Ascending aorta (tissue), 2 donors: Measurements from ENCODE around the gene HES3. TPM values are rescaled to one million over a fixed set of nuclear protein-coding genes. Genes with fewer than 3 reads are reported as not detected.
A peak's percentile ranks its signal among the peaks of the same experiment; 100 is the strongest.

Experiments used
- DNase-seq, 2 donors: peaks; one replicate each; pipeline ENCODE4 v3.0.0-alpha.2; 2019; ENCODE audit warnings: low spot score in 2 of 2
- H3K27ac ChIP-seq, 2 donors: fragments of 200-600 bp; sonication (generic); one replicate each; pipeline ENCODE4 v1.5.1; 2016 to 2017; ENCODE audit warnings: mild to moderate bottlenecking in 1 of 2
- H3K27me3 ChIP-seq: fragments of 200-600 bp; sonication (generic); one replicate; pipeline ENCODE4 v1.5.1; 2017
- H3K36me3 ChIP-seq, 2 donors: fragments of 200-600 bp; sonication (generic); one replicate each; pipeline ENCODE4 v1.5.1; 2016
- H3K4me1 ChIP-seq, 2 donors: fragments of 200-600 bp; sonication (generic); one replicate each; pipeline ENCODE4 v1.5.1; 2016 to 2017; ENCODE audit warnings: mild to moderate bottlenecking in 1 of 2
- H3K4me3 ChIP-seq, 2 donors: fragments of 200-600 bp; sonication (generic); one replicate each; pipeline ENCODE4 v1.5.1; 2016 to 2017; ENCODE audit warnings: mild to moderate bottlenecking in 1 of 2
- H3K9me3 ChIP-seq, 2 donors: fragments of 200-600 bp; sonication (generic); one replicate each; pipeline ENCODE4 v1.5.1; 2016
- intact Hi-C: fragments of 100-400 bp; cut with DNase I; formaldehyde crosslinking; loops from one replicate; pipeline ENCODE4 v1.15.1; 2023
- total RNA-seq: library from RNA; depleted of rRNA; stranded (reverse); fragments of >200 nt; gene quantifications from one replicate; pipeline ENCODE4 v1.1.0, GENCODE V29; 2016
- TF ChIP-seq, protein P1 (sequence below), 3 experiments: fragments of 200-600 bp in 2 of 3; fragments of 450-650 bp in 1 of 3; sonication (generic) in 2 of 3; IDR thresholded peaks; one replicate each; pipeline ENCODE4 v1.5.1; 2016 to 2019; ENCODE audit warnings: antibody characterized with exemption in 3 of 3, mild to moderate bottlenecking in 1 of 3, moderate library complexity in 1 of 3

The HES3 gene
- total RNA-seq, 1 donor from 2014 or later = not detected

DNA sequence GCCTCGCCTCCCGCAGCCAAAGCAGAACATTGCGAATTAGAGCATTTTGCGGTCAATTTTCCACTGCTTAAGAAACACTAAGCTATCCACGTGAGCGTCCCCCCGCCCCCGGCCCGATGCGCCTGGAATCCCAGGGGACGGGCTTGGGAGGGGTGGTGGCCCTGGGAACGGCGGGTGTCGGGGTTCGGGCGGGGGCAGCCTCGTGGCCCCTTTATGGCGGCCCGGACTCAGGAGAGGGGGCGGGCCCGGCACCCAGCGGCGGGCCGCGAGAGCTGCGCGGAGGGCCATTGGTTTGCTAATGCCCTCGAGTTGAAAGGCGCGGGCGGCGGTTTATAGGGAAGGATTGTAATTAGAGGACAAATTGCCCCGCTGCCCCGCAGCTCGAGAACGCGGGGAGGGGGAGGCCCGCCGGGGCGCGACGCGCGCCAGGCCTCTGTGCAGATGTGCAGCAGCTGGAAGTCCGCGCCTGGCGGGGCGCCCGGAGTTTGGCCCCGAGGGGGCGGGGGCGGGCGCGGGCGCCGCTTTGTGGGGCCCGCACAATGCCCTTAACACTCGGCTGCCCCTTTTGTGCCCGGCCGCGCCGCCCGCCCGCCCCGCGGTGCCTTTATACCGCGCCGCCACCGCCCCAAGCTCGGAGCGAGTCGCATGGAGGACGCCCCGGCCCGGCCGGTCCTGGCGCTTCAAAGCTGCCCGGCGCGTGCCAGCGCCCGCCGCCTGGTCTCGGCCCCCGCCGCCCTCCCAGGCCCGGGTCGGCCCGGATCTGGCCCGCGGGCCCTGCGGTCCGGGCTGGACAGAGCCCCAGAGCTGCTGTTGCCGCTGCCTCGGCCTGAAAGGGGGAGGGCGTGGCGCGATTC is 1.9 kb upstream of the HES3 start:
- Histone ChIP-seq H3K9me3 (no peaks in the 10 kb centered on the region), H3K27me3 (peaks cover 45% of the 10 kb centered on the region), H3K27ac (no peak overlapping the region), H3K36me3 (no peaks in the 10 kb centered on the region), H3K4me1 (peaks cover 2 to 12% of the 10 kb centered on the region in 2 donors), H3K4me3 (peak overlapping the region in 1 of 2 donors; percentile 27)
- DNase-seq = no peak
- TF ChIP-seq, protein P1, sequence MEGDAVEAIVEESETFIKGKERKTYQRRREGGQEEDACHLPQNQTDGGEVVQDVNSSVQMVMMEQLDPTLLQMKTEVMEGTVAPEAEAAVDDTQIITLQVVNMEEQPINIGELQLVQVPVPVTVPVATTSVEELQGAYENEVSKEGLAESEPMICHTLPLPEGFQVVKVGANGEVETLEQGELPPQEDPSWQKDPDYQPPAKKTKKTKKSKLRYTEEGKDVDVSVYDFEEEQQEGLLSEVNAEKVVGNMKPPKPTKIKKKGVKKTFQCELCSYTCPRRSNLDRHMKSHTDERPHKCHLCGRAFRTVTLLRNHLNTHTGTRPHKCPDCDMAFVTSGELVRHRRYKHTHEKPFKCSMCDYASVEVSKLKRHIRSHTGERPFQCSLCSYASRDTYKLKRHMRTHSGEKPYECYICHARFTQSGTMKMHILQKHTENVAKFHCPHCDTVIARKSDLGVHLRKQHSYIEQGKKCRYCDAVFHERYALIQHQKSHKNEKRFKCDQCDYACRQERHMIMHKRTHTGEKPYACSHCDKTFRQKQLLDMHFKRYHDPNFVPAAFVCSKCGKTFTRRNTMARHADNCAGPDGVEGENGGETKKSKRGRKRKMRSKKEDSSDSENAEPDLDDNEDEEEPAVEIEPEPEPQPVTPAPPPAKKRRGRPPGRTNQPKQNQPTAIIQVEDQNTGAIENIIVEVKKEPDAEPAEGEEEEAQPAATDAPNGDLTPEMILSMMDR (IDR thresholded peaks at IDR 0.05) = no peak
- intact Hi-C loops = no loop called here

DNA sequence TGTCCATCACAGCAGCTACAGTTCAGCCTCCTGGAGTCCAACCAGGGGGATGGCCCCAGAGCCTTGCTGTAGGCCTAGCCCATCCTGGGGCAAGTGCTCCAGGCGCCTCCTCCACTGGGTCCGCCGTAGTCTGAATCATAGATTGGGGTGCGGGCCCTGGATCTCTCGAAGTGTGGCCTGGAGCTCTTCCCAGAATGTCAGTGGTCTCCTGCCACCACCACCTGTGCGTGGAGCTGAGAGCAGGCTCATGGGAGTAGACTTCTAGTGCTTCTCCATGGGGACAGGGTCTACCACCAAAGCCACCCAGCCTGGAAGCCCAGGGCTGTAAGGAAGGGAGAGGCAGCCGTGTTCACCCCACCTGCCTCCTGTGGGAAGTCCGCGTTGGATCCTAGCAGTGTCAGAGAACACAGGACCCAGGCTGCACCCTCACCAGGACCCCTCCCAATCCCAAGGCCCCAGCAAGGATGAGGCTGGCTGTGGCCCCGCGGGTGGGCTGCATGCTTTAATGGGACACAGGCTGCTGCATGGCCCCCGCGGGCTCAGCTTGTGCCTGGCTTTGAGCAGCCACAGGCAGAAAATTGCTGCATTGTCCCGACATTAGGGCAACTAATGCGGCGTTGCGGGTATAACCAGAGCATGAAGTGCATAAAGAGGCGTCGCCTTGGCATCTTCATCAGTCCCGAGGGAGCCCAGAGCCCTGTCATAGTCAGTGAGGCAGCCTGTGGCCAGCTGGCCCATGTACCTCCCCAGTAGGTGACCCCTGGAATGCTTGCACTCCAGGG is 735 bp upstream of the HES3 start:
- Histone ChIP-seq H3K27me3 (peaks cover 45% of the 10 kb centered on the region), H3K9me3 (no peaks in the 10 kb centered on the region), H3K4me3 (no peak overlapping the region), H3K4me1 (peaks cover 2 to 12% of the 10 kb centered on the region in 2 donors), H3K27ac (no peak overlapping the region), H3K36me3 (no peaks in the 10 kb centered on the region)
- intact Hi-C loops = no loop called here
- DNase-seq = no peak
- TF ChIP-seq, protein P1 (IDR thresholded peaks at IDR 0.05) = no peak

DNA sequence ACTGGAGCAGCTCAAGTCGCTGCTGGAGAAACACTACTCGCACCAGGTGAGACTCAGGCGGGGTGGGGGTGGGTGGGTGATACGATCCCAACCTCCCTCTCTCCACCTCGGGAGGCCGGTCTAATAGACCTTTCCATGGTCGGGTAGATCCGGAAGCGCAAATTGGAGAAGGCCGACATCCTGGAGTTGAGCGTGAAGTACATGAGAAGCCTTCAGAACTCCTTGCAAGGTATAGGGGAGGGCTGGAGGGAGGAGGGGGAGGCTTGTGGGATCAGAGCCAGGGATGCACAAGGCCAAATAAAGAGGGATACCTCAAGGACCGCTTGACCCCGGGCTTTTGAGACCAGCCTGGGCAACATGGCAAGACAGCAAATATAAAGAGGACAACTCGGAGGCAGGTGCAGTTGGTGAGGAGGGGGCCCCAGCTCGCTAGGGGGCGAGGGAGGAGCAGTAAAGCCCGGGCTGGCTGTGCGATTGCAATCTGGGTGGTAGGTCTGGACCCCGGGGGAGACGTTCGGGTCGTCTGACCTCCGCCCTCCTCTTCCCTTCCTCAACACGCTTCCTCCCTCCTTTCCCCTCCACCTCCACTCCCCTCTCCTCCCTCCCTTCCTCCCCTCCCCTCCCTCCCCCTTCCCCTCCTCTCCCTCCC is 546 bp downstream of the HES3 start:
- intact Hi-C loops = loop anchor here (5.0 kb wide), 2 partner anchors 118 to 192 kb away; no protein-coding TSS in a partner anchor
- Histone ChIP-seq H3K27ac (no peak overlapping the region), H3K4me1 (peaks cover 2 to 12% of the 10 kb centered on the region in 2 donors), H3K4me3 (no peak overlapping the region), H3K9me3 (no peaks in the 10 kb centered on the region), H3K36me3 (no peaks in the 10 kb centered on the region), H3K27me3 (peaks cover 45% of the 10 kb centered on the region)
- TF ChIP-seq, protein P1 (IDR thresholded peaks at IDR 0.05) = no peak
- DNase-seq = no peak

DNA sequence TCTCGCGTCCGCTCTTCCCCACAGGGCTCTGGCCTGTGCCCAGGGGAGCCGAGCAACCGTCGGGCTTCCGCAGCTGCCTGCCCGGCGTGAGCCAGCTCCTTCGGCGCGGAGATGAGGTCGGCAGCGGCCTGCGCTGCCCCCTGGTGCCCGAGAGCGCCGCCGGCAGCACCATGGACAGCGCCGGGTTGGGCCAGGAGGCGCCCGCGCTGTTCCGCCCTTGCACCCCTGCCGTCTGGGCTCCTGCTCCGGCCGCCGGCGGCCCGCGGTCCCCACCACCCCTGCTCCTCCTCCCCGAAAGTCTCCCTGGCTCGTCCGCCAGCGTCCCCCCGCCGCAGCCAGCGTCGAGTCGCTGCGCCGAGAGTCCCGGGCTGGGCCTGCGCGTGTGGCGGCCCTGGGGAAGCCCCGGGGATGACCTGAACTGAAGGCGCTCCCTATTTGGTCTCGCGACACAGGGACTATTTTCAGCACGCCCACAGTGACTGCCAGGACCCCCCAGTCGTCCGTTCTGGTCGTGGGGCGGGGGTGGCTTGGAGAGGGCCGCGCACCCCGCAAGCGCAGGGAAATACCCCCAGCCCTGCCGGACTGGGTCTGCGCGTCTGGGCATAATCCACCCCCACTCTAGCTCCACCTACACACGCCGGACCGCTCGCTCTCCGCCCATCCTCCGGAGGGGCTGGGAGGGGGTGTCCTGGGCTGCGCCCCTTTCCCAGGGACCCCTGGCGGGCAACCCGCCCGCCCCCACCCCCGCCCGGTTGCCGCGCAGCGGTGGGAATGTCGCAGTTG is 1.3 kb downstream of the HES3 start:
- TF ChIP-seq, protein P1 (IDR thresholded peaks at IDR 0.05) = peak; percentile 84 to 91 (median 88)
- peak in 1 of 2 donors; percentile 83 for DNase-seq
- intact Hi-C loops = loop anchor here (5.0 kb wide), 2 partner anchors 117 to 193 kb away; no protein-coding TSS in a partner anchor
- Histone ChIP-seq H3K4me1 (peaks cover 2 to 12% of the 10 kb centered on the region in 2 donors), H3K4me3 (no peak overlapping the region), H3K9me3 (no peaks in the 10 kb centered on the region), H3K27ac (no peak overlapping the region), H3K36me3 (no peaks in the 10 kb centered on the region), H3K27me3 (peaks cover 49% of the 10 kb centered on the region)
